ENCODE measurements around the gene SIM2.

- no peak for TF ChIP-seq POLR2AphosphoS5 (IDR thresholded peaks at IDR 0.05)
- TF ChIP-seq POLR2A (IDR thresholded peaks at IDR 0.05; ENCODE audit: low read depth): no peak
- TF ChIP-seq EP300 (IDR thresholded peaks at IDR 0.05): no peak
- no peak for TF ChIP-seq CTCF (IDR thresholded peaks at IDR 0.05)
Measured at GRCh38 chr21:36785615-36786014, 86.7 kb downstream of the SIM2 start.
